Memory B cell (primary cell): ENCODE results near the gene RPP25L.

Source experiments
- ATAC-seq: fragments of 150-1000 bp; cut with Tn5 transposase; 2 replicates; pipeline ENCODE4 v1.10.0; 2021; ENCODE audit warnings: low read depth, mild to moderate bottlenecking, moderate library complexity
- DNase-seq, 2 donors: peaks; one replicate each; pipeline ENCODE4 v3.0.0; 2022; ENCODE audit warnings: low spot score in 2 of 2
- H3K27ac Mint-ChIP-seq: one replicate; pipeline ENCODE4 v1.8.0; 2022; ENCODE audit warnings: mild to moderate bottlenecking, moderate library complexity, mixed read lengths
- H3K27me3 Mint-ChIP-seq: one replicate; pipeline ENCODE4 v1.8.0; 2022; ENCODE audit warnings: mixed read lengths
- H3K36me3 Mint-ChIP-seq: one replicate; pipeline ENCODE4 v1.8.0; 2022; ENCODE audit warnings: mild to moderate bottlenecking, mixed read lengths
- H3K4me1 Mint-ChIP-seq: one replicate; pipeline ENCODE4 v1.8.0; 2022; ENCODE audit warnings: mixed read lengths
- H3K4me3 Mint-ChIP-seq: one replicate; pipeline ENCODE4 v1.8.0; 2022; ENCODE audit warnings: mild to moderate bottlenecking, moderate library complexity, mixed read lengths
- H3K9me3 Mint-ChIP-seq: one replicate; pipeline ENCODE4 v1.8.0; 2022; ENCODE audit warnings: mixed read lengths

Gene RPP25L

DNA sequence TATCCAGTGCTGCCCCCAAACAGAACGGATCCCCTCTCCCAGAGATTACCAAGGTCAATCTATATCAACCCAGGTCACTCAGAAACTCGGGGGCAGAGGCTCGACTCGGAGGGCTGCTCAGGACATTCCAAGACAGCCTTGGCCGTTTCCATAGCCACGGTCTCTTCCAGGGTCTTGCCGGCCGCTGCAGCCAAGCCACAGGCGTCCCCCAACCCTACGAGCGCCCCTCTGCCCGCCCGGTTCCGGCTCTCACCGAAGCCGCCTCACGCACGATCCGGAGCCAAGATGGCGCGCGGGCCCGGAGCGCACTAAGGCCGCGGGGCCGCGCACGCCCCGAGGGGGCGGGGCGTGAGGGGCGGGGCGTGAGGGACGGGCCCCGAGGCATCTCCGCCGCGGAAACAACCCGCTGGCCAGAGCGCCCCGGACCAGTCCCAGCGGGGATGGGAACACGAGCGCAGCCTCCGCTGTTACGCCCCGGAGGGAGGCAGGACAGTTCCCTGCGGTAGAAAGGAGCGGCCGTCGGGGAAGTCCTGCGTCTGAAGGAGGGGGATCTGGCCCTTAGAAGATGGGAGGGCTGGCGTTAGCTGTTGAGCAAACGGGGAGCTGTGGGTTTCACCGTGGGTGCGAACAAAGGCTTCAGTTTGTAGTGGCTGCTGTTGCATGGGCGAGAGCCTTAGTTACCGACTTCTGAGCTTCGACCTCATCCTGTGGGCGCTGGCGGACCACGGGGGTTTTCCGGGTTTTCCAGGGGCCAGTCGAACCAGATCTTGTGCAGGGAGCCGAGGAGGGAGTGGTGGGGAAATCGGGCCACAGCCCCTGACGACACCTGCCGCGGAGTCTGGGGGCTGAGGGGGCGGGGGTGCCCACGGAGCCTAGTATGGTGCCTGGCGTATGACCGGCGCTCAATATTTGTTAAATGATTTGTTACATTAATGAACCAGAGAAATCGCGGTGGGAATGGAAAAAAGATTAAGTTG is at the start of gene RPP25L:
TSS of gene RPP25L (minus strand) at position 287 of the 977 bp plus-strand sequence. CDS start 801 bp downstream, outside the sequence.
- Mint-ChIP-seq H3K9me3 (no peaks in the 10 kb centered on the region), H3K27me3 (no peaks in the 10 kb centered on the region), H3K36me3 (peaks cover 8% of the 10 kb centered on the region), H3K4me1 (peaks cover 12% of the 10 kb centered on the region), H3K4me3 (peak within 1 kb of the TSS; percentile 90), H3K27ac (peak within 1 kb of the TSS; percentile 89)
- ATAC-seq, result peak; percentile 93
- DNase-seq, result peak; percentile 79 to 88

- H3K36me3 Mint-ChIP-seq, result peaks cover 6% of the 10 kb centered on the region
- H3K9me3 Mint-ChIP-seq, result no peaks in the 10 kb centered on the region
- ATAC-seq, result no peak
- peaks cover 4% of the 10 kb centered on the region for H3K27me3 Mint-ChIP-seq
- no peak overlapping the region for H3K27ac Mint-ChIP-seq
- DNase-seq, result no peak
- peaks cover 9% of the 10 kb centered on the region for H3K4me1 Mint-ChIP-seq
- no peak overlapping the region for H3K4me3 Mint-ChIP-seq
These were observed 47.8 kb upstream of the RPP25L start for GRCh38 chr9:34659592-34660253.

- H3K27ac Mint-ChIP-seq, result no peak overlapping the region
- H3K4me1 Mint-ChIP-seq, result peaks cover 2% of the 10 kb centered on the region
- DNase-seq (no peak), ATAC-seq (no peak)
- H3K27me3 Mint-ChIP-seq, result peaks cover 4% of the 10 kb centered on the region
- H3K36me3 Mint-ChIP-seq, result peaks cover 6% of the 10 kb centered on the region
- no peaks in the 10 kb centered on the region for H3K9me3 Mint-ChIP-seq
- no peak overlapping the region for H3K4me3 Mint-ChIP-seq
These were observed 46.6 kb upstream of the RPP25L start for GRCh38 chr9:34658461-34658860.

- peaks cover 12% of the 10 kb centered on the region for H3K4me1 Mint-ChIP-seq
- no peak overlapping the region for H3K4me3 Mint-ChIP-seq
- H3K9me3 Mint-ChIP-seq, result no peaks in the 10 kb centered on the region
- H3K27ac Mint-ChIP-seq, result no peak overlapping the region
- H3K36me3 Mint-ChIP-seq, result peaks cover 6% of the 10 kb centered on the region
- ATAC-seq (no peak), DNase-seq (no peak)
- H3K27me3 Mint-ChIP-seq, result peaks cover 4% of the 10 kb centered on the region
These were observed 45.1 kb upstream of the RPP25L start for GRCh38 chr9:34656992-34657391.

GRCh38 chr9:34655394-34655793 is 43.5 kb upstream of the RPP25L start:
- Mint-ChIP-seq H3K9me3 (no peaks in the 10 kb centered on the region), H3K27me3 (peaks cover 4% of the 10 kb centered on the region), H3K4me1 (peaks cover 12% of the 10 kb centered on the region), H3K4me3 (no peak overlapping the region), H3K27ac (no peak overlapping the region), H3K36me3 (peaks cover 4% of the 10 kb centered on the region)
- ATAC-seq (no peak), DNase-seq (no peak)

- ATAC-seq (no peak), DNase-seq (no peak)
- no peaks in the 10 kb centered on the region for H3K9me3 Mint-ChIP-seq
- peaks cover 3% of the 10 kb centered on the region for H3K36me3 Mint-ChIP-seq
- H3K27me3 Mint-ChIP-seq, result peaks cover 4% of the 10 kb centered on the region
- peaks cover 12% of the 10 kb centered on the region for H3K4me1 Mint-ChIP-seq
- no peak overlapping the region for H3K4me3 Mint-ChIP-seq
- H3K27ac Mint-ChIP-seq, result no peak overlapping the region
These were observed 42.6 kb upstream of the RPP25L start for GRCh38 chr9:34654323-34655051.

GRCh38 chr9:34653151-34654072 is 41.5 kb upstream of the RPP25L start:
- DNase-seq (no peak), ATAC-seq (no peak)
- no peak overlapping the region for H3K27ac Mint-ChIP-seq
- no peaks in the 10 kb centered on the region for H3K9me3 Mint-ChIP-seq
- H3K27me3 Mint-ChIP-seq, result peaks cover 4% of the 10 kb centered on the region
- no peak overlapping the region for H3K4me3 Mint-ChIP-seq
- H3K36me3 Mint-ChIP-seq, result peaks cover 5% of the 10 kb centered on the region
- H3K4me1 Mint-ChIP-seq, result peaks cover 14% of the 10 kb centered on the region

DNA sequence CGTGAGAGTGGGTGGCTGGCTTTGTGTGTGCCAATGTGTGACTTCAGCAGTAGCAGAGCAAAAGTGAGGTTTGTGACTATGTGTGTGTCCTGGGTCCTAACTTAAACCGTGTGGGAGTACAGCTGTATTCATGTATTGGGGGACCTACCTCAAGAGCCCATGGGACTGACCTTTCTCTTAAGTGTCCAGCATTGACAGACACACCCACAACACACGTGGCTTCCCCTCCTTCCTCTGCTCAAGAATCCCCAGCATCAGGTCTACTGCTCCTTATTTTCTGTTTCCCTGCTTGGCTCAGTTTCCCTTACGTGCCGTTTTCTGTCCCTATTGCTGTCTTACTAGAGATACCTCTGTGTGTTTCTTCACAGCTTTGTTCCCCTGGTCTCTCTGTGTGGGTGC is 40.7 kb upstream of the RPP25L start:
- peaks cover 4% of the 10 kb centered on the region for H3K27me3 Mint-ChIP-seq
- no peak for DNase-seq
- no peak for ATAC-seq
- H3K27ac Mint-ChIP-seq, result no peak overlapping the region
- peaks cover 8% of the 10 kb centered on the region for H3K36me3 Mint-ChIP-seq
- no peaks in the 10 kb centered on the region for H3K9me3 Mint-ChIP-seq
- peaks cover 21% of the 10 kb centered on the region for H3K4me1 Mint-ChIP-seq
- H3K4me3 Mint-ChIP-seq, result no peak overlapping the region

DNA sequence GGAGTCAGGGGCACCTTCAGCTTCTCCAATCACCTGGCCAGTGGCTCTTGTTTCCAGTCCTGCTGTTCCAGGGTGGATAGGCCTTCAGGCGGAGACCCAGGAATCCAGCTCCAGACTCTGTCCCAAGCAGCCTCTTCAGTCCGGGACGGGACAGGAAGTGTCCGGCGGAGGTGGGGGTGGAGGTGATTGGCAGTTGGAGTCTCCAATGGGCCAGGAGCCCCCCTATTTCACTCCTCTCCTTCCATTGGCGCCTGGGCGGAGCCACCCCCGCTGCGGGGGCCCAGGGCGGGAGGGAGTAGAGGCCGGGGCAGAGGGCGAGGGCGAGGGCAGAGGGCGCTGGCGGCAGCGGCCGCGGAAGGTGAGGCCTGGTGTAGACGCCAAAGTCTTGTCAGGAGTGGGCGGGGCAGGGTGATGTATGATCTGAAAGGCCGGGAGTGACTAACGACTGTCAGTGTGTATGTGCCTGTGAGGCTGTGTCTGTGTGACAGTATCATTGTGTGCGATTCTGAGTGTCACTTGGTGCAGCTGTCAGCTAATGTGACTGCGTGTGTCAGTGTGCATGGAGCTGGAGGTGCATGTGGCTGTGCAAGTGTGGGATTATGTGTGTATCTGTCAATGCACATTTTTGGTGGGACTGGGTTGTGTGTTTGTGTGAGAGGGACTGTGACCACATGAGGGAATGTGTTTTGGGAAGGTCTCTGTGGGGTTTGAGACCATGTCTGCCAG is 40.1 kb upstream of the RPP25L start, which contains the start of gene IL11RA:
TSS of gene IL11RA (plus strand) at position 310 of the 726 bp plus-strand sequence. CDS start 3,033 bp downstream, outside the sequence.
- peaks cover 26% of the 10 kb centered on the region for H3K4me1 Mint-ChIP-seq

DNA sequence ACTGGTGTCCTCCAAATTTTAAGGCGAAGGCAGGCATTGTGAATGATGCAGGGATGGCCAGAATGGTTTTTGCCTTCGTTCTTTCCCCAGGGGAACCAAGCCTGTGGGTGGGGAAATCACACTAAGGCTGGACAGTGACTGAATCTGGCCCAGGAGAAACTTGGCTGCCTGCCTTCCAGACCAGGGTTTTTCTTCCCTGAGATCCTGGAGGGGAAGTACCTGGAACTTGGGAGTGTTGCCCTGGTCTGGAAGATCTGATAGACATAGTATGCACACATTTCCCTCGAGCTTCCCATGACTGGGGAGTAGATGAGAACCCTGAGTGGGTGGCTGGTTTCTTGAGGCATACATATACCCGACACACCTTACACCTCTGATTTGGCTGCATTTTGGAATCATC is 39.4 kb upstream of the RPP25L start:
- H3K27me3 Mint-ChIP-seq, result peaks cover 4% of the 10 kb centered on the region
- peaks cover 8% of the 10 kb centered on the region for H3K36me3 Mint-ChIP-seq
- H3K4me1 Mint-ChIP-seq, result peaks cover 26% of the 10 kb centered on the region
- DNase-seq (no peak), ATAC-seq (no peak)
- H3K9me3 Mint-ChIP-seq, result no peaks in the 10 kb centered on the region
- no peak overlapping the region for H3K4me3 Mint-ChIP-seq
- H3K27ac Mint-ChIP-seq, result peak overlapping the region; percentile 22

More for the DNA sequence above, 40.1 kb upstream of the RPP25L start, which contains the start of gene IL11RA:
- no peak within 1 kb of the TSS for H3K4me3 Mint-ChIP-seq
- ATAC-seq (peak; percentile 29), DNase-seq (no peak)
- no peaks in the 10 kb centered on the region for H3K9me3 Mint-ChIP-seq
- peak within 1 kb of the TSS; percentile 22 for H3K27ac Mint-ChIP-seq
- peaks cover 4% of the 10 kb centered on the region for H3K27me3 Mint-ChIP-seq
- H3K36me3 Mint-ChIP-seq, result peaks cover 8% of the 10 kb centered on the region

DNA sequence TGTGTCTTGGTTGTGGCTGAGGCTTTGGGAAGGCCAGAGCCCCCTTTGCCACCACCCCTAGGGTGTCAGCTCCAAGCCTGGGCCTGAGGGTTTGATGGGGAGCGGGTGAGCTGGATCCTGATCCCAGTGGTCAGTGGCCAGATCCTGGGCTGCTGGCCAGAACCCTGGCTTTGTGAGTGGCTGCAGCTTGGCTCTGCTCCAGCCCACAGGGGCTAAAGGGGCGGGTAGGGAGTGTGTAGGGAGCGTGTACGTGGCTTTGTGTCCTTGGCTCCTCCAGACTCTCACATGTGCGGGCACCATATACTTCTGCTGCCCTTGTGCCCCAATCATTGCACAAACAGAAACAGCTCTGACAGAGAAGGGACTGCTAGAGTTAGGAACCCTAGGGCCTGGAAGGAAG is 38.9 kb upstream of the RPP25L start:
- Mint-ChIP-seq H3K4me1 (peaks cover 26% of the 10 kb centered on the region), H3K27ac (no peak overlapping the region), H3K36me3 (peaks cover 8% of the 10 kb centered on the region), H3K9me3 (no peaks in the 10 kb centered on the region), H3K4me3 (no peak overlapping the region), H3K27me3 (peaks cover 4% of the 10 kb centered on the region)
- ATAC-seq, result no peak
- no peak for DNase-seq

- H3K27me3 Mint-ChIP-seq, result no peaks in the 10 kb centered on the region
- DNase-seq (no peak), ATAC-seq (no peak)
- H3K27ac Mint-ChIP-seq, result no peak overlapping the region
- peaks cover 24% of the 10 kb centered on the region for H3K4me1 Mint-ChIP-seq
- H3K36me3 Mint-ChIP-seq, result peaks cover 5% of the 10 kb centered on the region
- no peak overlapping the region for H3K4me3 Mint-ChIP-seq
- no peaks in the 10 kb centered on the region for H3K9me3 Mint-ChIP-seq
These were observed 36.8 kb upstream of the RPP25L start for GRCh38 chr9:34648673-34649072.
